ENCODE data around the gene PRSS38. TPM values are rescaled to one million over a fixed set of nuclear protein-coding genes. Genes with fewer than 3 reads are reported as not detected.
A peak's percentile ranks its signal among the peaks of the same experiment; 100 is the strongest.

The PRSS38 gene
- total RNA-seq, 1 donor from 2014 or later: not detected

DNA sequence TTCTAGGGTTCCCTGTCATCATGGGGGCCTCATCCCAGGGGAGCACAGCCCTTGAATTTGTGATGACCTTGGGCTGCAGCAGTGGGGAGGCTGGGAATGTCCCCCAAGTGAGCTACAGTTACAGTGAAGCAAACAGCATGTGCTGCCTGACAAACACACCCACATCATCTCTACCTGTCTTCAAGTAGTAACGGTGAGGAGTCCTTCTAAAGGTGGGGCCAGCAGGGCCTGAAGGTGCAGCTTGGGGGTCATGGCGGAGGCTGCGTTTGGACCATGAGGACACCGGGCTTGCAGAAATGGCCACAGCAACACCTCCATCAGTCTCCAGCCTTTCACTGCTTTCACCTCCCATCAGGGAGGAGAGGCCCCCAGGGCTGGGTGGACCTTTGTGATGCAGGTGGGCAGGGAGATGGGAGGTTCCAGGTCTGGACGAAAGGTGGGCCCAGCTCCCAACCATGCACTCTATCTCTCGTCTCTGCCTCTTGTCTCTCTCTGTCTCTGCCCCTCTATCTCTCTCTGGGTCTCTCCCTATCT is 76.5 kb downstream of the PRSS38 start:
- H3K27ac Mint-ChIP-seq (ENCODE audit: unreplicated experiment): no peak overlapping the region
- no peaks in the 10 kb centered on the region for H3K4me1 Mint-ChIP-seq (ENCODE audit: low read depth, unreplicated experiment)
- H3K27me3 Mint-ChIP-seq (ENCODE audit: unreplicated experiment): peaks cover 1% of the 10 kb centered on the region
- no peak overlapping the region for H3K4me3 Mint-ChIP-seq (ENCODE audit: unreplicated experiment)
- TF ChIP-seq, protein P1, sequence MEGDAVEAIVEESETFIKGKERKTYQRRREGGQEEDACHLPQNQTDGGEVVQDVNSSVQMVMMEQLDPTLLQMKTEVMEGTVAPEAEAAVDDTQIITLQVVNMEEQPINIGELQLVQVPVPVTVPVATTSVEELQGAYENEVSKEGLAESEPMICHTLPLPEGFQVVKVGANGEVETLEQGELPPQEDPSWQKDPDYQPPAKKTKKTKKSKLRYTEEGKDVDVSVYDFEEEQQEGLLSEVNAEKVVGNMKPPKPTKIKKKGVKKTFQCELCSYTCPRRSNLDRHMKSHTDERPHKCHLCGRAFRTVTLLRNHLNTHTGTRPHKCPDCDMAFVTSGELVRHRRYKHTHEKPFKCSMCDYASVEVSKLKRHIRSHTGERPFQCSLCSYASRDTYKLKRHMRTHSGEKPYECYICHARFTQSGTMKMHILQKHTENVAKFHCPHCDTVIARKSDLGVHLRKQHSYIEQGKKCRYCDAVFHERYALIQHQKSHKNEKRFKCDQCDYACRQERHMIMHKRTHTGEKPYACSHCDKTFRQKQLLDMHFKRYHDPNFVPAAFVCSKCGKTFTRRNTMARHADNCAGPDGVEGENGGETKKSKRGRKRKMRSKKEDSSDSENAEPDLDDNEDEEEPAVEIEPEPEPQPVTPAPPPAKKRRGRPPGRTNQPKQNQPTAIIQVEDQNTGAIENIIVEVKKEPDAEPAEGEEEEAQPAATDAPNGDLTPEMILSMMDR (IDR thresholded peaks at IDR 0.05; ENCODE audit: partially characterized antibody, unreplicated experiment): no peak
- H3K9me3 Mint-ChIP-seq (ENCODE audit: unreplicated experiment): peaks cover 2% of the 10 kb centered on the region
- DNase-seq: no peak
- H3K36me3 Mint-ChIP-seq (ENCODE audit: unreplicated experiment): no peaks in the 10 kb centered on the region

DNA sequence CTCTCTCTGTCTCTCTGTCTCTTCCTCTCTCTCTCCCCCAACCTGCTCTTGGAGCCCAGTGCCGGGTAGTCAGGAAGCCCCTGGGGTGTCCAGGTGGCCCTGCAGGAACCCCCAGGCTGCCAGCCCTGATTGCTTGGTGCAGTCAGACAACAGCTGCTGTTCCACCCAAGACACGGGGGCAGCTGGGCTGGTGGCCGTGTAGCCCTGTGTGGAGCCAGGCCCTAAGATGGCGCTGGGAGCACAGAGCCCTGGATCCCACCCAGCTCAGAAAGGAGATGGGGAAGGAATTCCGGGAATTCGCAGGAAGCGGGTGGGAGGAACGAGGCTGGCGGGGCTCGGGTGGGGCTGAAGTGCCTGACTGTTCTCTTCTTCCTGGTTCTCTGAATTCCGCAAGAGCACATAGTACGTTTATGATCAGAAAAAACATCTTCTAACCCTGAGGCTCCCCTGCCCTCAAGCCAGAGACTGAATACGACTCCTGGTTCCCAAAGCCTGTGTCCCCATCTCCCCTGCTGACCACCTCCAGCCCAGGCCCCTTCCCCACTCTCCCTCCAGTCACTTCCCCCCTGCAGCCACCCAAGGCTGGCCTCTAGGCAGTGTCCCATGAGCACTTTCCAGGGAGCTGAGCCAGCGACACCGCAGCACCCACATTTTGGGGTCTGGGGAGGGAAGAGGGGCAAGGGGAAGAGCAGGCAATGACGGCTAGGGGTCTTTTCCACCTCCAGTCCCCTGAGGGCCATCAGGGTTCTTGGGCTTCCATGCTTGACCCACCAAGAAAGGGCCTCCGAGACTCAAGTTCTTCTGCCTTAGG is 77.2 kb downstream of the PRSS38 start:
- DNase-seq: peak; percentile 17

DNA sequence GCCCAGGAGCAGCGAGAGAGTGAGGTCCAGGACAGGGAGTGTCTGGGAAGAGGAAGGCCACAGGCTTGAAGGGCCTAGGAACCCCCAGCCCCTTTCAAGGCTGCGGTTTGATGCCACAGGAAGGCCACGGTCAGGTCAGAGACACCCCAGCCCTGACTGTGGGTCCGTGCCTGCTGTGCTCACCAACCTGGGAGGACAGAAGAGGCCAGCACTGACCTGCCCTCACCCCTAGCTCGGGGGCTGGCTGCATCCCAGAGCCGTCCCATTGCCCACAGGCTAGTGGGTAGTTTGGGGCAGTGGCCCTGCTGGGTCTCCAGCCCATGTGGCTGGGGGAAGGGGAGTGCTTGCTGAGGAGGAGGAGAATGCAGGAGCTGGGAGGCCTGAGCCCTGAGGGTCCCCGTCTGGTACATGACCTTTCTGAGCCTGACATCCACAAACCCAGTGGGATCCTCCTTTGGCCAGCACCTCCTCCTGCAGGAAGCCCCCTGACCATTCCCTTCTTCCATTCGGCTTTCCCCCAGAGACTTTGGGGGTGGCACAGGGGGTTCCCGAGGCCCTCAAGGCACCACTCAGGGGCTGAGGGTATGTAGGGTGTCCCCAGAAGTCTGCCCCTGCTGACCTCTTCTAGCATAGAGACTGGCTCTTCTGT is 77.9 kb downstream of the PRSS38 start:
- no peak overlapping the region for H3K4me3 Mint-ChIP-seq (ENCODE audit: unreplicated experiment)
- DNase-seq: peak; percentile 13
- peaks cover 2% of the 10 kb centered on the region for H3K9me3 Mint-ChIP-seq (ENCODE audit: unreplicated experiment)
- peaks cover 1% of the 10 kb centered on the region for H3K27me3 Mint-ChIP-seq (ENCODE audit: unreplicated experiment)
- H3K4me1 Mint-ChIP-seq (ENCODE audit: low read depth, unreplicated experiment): no peaks in the 10 kb centered on the region
- TF ChIP-seq, protein P1 (IDR thresholded peaks at IDR 0.05; ENCODE audit: partially characterized antibody, unreplicated experiment): no peak
- H3K27ac Mint-ChIP-seq (ENCODE audit: unreplicated experiment): no peak overlapping the region
- no peaks in the 10 kb centered on the region for H3K36me3 Mint-ChIP-seq (ENCODE audit: unreplicated experiment)

More for the DNA sequence above, 77.2 kb downstream of the PRSS38 start:
- Mint-ChIP-seq H3K4me1 (ENCODE audit: low read depth, unreplicated experiment) (no peaks in the 10 kb centered on the region), H3K9me3 (ENCODE audit: unreplicated experiment) (peaks cover 2% of the 10 kb centered on the region), H3K36me3 (ENCODE audit: unreplicated experiment) (no peaks in the 10 kb centered on the region), H3K27ac (ENCODE audit: unreplicated experiment) (no peak overlapping the region), H3K4me3 (ENCODE audit: unreplicated experiment) (no peak overlapping the region), H3K27me3 (ENCODE audit: unreplicated experiment) (peaks cover 1% of the 10 kb centered on the region)
- TF ChIP-seq, protein P1 (IDR thresholded peaks at IDR 0.05; ENCODE audit: partially characterized antibody, unreplicated experiment): no peak

DNA sequence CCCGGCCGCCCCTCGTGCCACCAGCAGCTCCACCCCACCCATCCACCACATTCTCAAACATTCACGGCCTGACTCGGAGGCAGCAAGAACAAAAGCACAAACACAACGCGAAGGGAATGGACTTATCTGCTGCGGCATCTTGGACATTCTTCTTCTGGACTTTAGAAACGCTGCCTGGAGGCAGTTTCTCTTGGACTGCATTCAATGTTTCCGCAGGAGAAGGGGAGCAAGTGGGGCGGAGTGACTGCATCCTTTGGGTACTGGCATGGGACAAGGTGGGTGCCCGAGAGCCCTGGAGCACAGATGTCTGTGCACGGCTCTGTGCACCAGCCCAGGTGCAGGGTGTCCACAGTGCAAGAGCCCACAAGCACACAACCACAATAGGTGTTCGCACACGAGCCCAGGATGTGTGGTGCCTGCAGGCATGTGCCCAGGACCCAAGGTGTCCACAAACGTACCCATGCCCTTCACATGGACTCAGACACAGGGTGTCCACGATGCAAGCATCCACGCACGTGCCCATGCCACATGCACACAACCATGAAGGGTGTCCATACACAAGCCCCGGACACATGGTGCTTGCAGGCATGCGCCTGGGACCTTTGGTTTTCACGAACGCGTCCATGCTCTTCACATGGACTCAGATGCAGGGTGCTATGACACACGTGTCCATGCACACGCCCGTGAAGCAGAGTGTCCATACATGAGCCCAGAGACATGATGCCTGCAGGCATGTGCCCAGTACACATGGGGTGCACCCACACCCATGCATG is 78.7 kb downstream of the PRSS38 start:
- no peak for DNase-seq
- H3K9me3 Mint-ChIP-seq (ENCODE audit: unreplicated experiment): peaks cover 2% of the 10 kb centered on the region
- H3K27ac Mint-ChIP-seq (ENCODE audit: unreplicated experiment): no peak overlapping the region
- no peak overlapping the region for H3K4me3 Mint-ChIP-seq (ENCODE audit: unreplicated experiment)
- no peaks in the 10 kb centered on the region for H3K4me1 Mint-ChIP-seq (ENCODE audit: low read depth, unreplicated experiment)
- H3K27me3 Mint-ChIP-seq (ENCODE audit: unreplicated experiment): peaks cover 1% of the 10 kb centered on the region
- no peaks in the 10 kb centered on the region for H3K36me3 Mint-ChIP-seq (ENCODE audit: unreplicated experiment)
- TF ChIP-seq, protein P1 (IDR thresholded peaks at IDR 0.05; ENCODE audit: partially characterized antibody, unreplicated experiment): no peak

Data from glutamatergic neuron (in vitro differentiated cells).